ENCODE data around the gene PPT1. TPM values are rescaled to one million over a fixed set of nuclear protein-coding genes. Genes with fewer than 3 reads are reported as not detected.

The PPT1 gene
- total and polyA plus RNA-seq, 12 donors: 31.5 to 71.3 (median 37.1) TPM

DNA sequence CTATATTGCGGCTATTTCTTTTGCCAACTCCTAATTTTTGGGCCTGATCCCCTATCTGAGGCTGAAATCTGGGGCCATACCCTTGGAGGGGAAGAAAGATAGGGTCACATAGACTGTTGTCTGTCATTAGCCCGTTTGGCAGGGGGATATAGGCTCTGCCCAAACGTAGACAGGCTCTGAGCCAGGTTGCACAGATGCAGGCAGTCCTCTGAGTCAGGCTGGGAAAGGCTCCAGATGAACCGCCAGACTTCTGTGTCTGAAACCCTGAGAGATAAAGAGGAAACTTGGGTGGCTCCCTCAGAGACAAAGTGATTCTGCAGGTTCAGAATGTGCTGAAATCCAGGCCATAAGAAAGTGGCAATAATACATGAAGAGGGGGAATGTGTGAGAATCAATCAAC lies 60.5 kb downstream of the PPT1 start:
- intact Hi-C loops (cut with DNase I): loop anchor here in 2 of 10 donors (10.0 kb wide), 3 partner anchors 62 to 222 kb away; no protein-coding TSS in a partner anchor
- Histone ChIP-seq H3K9me3 (no peaks in the 10 kb centered on the region), H3K27me3 (no peaks in the 10 kb centered on the region), H3K27ac (peak overlapping the region in 9 of 10 donors; percentile 60 to 100 (median 73)), H3K36me3 (no peaks in the 10 kb centered on the region), H3K4me1 (peaks cover 2 to 70% (median 47%) of the 10 kb centered on the region in 9 donors), H3K4me3 (no peak overlapping the region)
- ATAC-seq: peak in 4 of 8 donors; percentile 7 to 13 (median 12)
- WGBS, 2 donors: 7 to 13% methylated on average over 4 of the region's 4 CpGs
- no peak for TF ChIP-seq CTCF (IDR thresholded peaks at IDR 0.05)
- DNase-seq: peak; percentile 65 to 81

GRCh38 chr1:40034869-40035268 lies 62.2 kb downstream of the PPT1 start:
- H3K4me1 ChIP-seq: peaks cover 0 to 67% (median 42%) of the 10 kb centered on the region in 9 donors
- ATAC-seq: no peak
- WGBS, 2 donors: 58 to 61% methylated on average over 2 of the region's 2 CpGs
- no peak overlapping the region for H3K4me3 ChIP-seq
- no peaks in the 10 kb centered on the region for H3K27me3 ChIP-seq
- no peak for DNase-seq
- intact Hi-C loops (cut with DNase I): loop anchor here in 3 of 10 donors (5.0 to 10.0 kb wide), 4 partner anchors 60 to 220 kb away; no protein-coding TSS in a partner anchor
- TF ChIP-seq CTCF (IDR thresholded peaks at IDR 0.05): no peak
- peak overlapping the region in 8 of 10 donors; percentile 0 to 64 (median 34) for H3K27ac ChIP-seq
- H3K36me3 ChIP-seq: no peaks in the 10 kb centered on the region
- no peaks in the 10 kb centered on the region for H3K9me3 ChIP-seq

DNA sequence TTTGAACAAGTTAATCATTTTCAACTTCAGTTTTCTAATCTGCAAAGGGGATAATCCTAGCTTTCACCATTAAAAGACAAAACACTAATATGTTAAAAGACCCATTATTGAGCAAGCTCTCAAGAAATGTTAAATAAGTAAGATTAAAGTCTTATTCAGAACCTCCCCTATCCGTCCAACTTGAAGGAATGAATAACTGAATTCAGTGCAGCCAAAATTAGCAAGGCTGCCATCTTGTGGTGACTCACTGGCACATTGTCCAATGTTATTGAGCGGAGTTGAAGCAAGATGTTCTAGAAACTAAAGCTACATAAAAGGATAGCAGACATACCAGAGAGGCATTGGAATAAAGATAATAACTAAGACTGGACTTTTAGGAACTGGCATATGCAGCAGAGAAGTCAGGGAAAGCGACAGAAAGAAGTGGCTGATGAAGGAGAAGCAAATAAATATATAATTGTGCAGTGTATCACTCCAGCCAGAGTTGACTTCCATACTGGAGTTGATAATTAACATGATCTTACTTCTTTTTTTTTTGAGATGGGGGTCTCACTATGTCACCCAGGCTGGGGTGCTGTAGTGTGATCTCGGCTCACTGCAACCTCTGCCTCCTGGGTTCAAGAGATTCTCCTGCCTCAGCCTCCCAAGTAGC lies 64.7 kb downstream of the PPT1 start:
- Histone ChIP-seq H3K4me3 (no peak overlapping the region), H3K27me3 (no peaks in the 10 kb centered on the region), H3K9me3 (no peaks in the 10 kb centered on the region), H3K36me3 (no peaks in the 10 kb centered on the region), H3K27ac (no peak overlapping the region), H3K4me1 (peaks cover 0 to 43% (median 25%) of the 10 kb centered on the region in 9 donors)
- TF ChIP-seq CTCF (IDR thresholded peaks at IDR 0.05): peak; percentile 29 to 83 (median 72)
- intact Hi-C loops (cut with DNase I): loop anchor here in 4 of 10 donors (2.0 to 10.0 kb wide), 5 partner anchors 58 to 218 kb away; no protein-coding TSS in a partner anchor
- DNase-seq: peak in 1 of 2 donors; percentile 41
- peak in 2 of 8 donors; percentile 22 to 54 for ATAC-seq
- 46 to 51% methylated on average over 4 of the region's 4 CpGs for WGBS, 2 donors

GRCh38 chr1:40030528-40031135 lies 66.4 kb downstream of the PPT1 start:
- intact Hi-C loops (cut with DNase I): loop anchor here in 3 of 10 donors (5.0 to 10.0 kb wide), 4 partner anchors 56 to 216 kb away; no protein-coding TSS in a partner anchor
- Histone ChIP-seq H3K27ac (no peak overlapping the region), H3K4me3 (no peak overlapping the region), H3K4me1 (peaks cover 0 to 26% (median 8%) of the 10 kb centered on the region in 9 donors), H3K36me3 (no peaks in the 10 kb centered on the region), H3K9me3 (peaks cover 0 to 12% (median 0%) of the 10 kb centered on the region in 11 donors), H3K27me3 (no peaks in the 10 kb centered on the region)
- no peak for DNase-seq
- ATAC-seq: no peak
- 56 to 59% methylated on average over 3 of the region's 3 CpGs for WGBS, 2 donors
- TF ChIP-seq CTCF (IDR thresholded peaks at IDR 0.05): no peak
